T-cell (primary cell): Measurements from ENCODE around the gene TERC. TPM values are rescaled to one million over a fixed set of nuclear protein-coding genes. Genes with fewer than 3 reads are reported as not detected.

Source experiments
- ATAC-seq, 4 experiments: fragments of 200-7000 bp in 3 of 4; fragments of 150-1000 bp in 1 of 4; cut with Tn5 transposase; replicated peaks in 1 of 4; 1 replicate in 3 of 4; 2 replicates in 1 of 4; pipeline ENCODE4 v1.10.0; 2021; ENCODE audit warnings: moderate library complexity in 3 of 4, mild to moderate bottlenecking in 2 of 4, moderate number of reproducible peaks in 1 of 4
- CTCF ChIA-PET, 2 donors: fragments of 300-600 bp; sonication (Branson Sonifier 250); formaldehyde crosslinking; loops; one replicate each; lab custom pipeline; 2022; ENCODE audit warnings: antibody characterized with exemption in 2 of 2; lab: Charles Lee
- POLR2A ChIA-PET, 2 donors: fragments of 300-600 bp; sonication (Branson Sonifier 250); formaldehyde crosslinking; loops; one replicate each; lab custom pipeline; 2022; ENCODE audit warnings: antibody characterized with exemption in 2 of 2; lab: Charles Lee
- DNase-seq, 35 experiments: peaks; one replicate each; pipeline versions ENCODE4 v3.0.0 to v3.0.0-alpha.2; 2013 to 2023
- H3K27ac ChIP-seq: one replicate; pipeline ENCODE4 v1.5.1; 2013; ENCODE audit warnings: low read length
- H3K27me3 ChIP-seq, 2 experiments: replicated peaks in 1 of 2; 1 replicate in 1 of 2; 2 replicates in 1 of 2; pipeline versions ENCODE4 v1.6.1 to v1.7.0; 2013; ENCODE audit warnings: low read length in 1 of 2, mixed read lengths in 1 of 2; ENCODE audit not compliant: control insufficient read depth in 2 of 2, insufficient read depth in 2 of 2; ENCODE audit errors: extremely low read depth in 1 of 2
- H3K36me3 ChIP-seq, 2 donors: 1 replicate in 1 of 2; 2 replicates in 1 of 2; pipeline versions ENCODE4 v1.6.1 to v1.7.0; 2013; ENCODE audit warnings: low read length in 1 of 2; ENCODE audit not compliant: control insufficient read depth in 2 of 2, insufficient read depth in 1 of 2; ENCODE audit errors: extremely low read depth in 1 of 2
- H3K4me1 ChIP-seq, 2 experiments: 1 replicate in 1 of 2; 2 replicates in 1 of 2; pipeline versions ENCODE4 v1.6.1 to v1.7.0; 2013; ENCODE audit warnings: low read length in 2 of 2, mixed read lengths in 1 of 2; ENCODE audit not compliant: insufficient read depth in 2 of 2, control insufficient read depth in 1 of 2; ENCODE audit errors: extremely low read depth in 1 of 2
- H3K4me3 ChIP-seq, 2 donors: 1 replicate in 1 of 2; 2 replicates in 1 of 2; pipeline versions ENCODE4 v1.5.1 to v1.7.0; 2013; ENCODE audit warnings: mild to moderate bottlenecking in 2 of 2, low read length in 1 of 2, moderate library complexity in 1 of 2; ENCODE audit not compliant: control insufficient read depth in 1 of 2; ENCODE audit errors: extremely low read depth in 1 of 2
- H3K9me3 ChIP-seq: 2 replicates; pipeline ENCODE4 v1.7.0; 2013
- H3K27ac Mint-ChIP-seq, 2 donors: one replicate each; pipeline ENCODE4 v1.8.0; 2020 to 2021; ENCODE audit warnings: mild to moderate bottlenecking in 2 of 2, mixed read lengths in 2 of 2
- H3K27me3 Mint-ChIP-seq, 2 donors: one replicate each; pipeline ENCODE4 v1.8.0; 2021 to 2022; ENCODE audit warnings: mixed read lengths in 2 of 2
- H3K36me3 Mint-ChIP-seq: one replicate; pipeline ENCODE4 v1.8.0; 2021; ENCODE audit warnings: mixed read lengths
- H3K4me1 Mint-ChIP-seq, 3 donors: one replicate each; pipeline ENCODE4 v1.8.0; 2020 to 2022; ENCODE audit warnings: mixed read lengths in 3 of 3, mild to moderate bottlenecking in 1 of 3
- H3K4me3 Mint-ChIP-seq, 3 donors: one replicate each; pipeline ENCODE4 v1.8.0; 2020 to 2022; ENCODE audit warnings: mild to moderate bottlenecking in 3 of 3, mixed read lengths in 3 of 3, moderate library complexity in 3 of 3
- H3K9me3 Mint-ChIP-seq, 3 donors: one replicate each; pipeline ENCODE4 v1.8.0; 2020 to 2022; ENCODE audit warnings: mixed read lengths in 3 of 3
- WGBS: methylation state at CpG from one replicate; pipeline ENCODE4 v1.1.5; 2013; ENCODE audit warnings: missing lambda C conversion rate; ENCODE audit not compliant: insufficient coverage; 5-methylcytosine and 5-hydroxymethylcytosine counted together
- total RNA-seq, 35 experiments: library from RNA in 6 of 35; stranded (reverse) in 6 of 35; fragments of 120-200 nt in 1 of 35; gene quantifications; one replicate each; pipeline versions ENCODE4 v1.2.1 to v1.2.4 and lab custom pipeline; 2013 to 2026

Gene TERC
- total RNA-seq, 5 donors from 2014 or later (not counting 1 experiment from before 2014, with no cell fraction given), result 10.3 to 22.4 (median 12.8) TPM

DNA sequence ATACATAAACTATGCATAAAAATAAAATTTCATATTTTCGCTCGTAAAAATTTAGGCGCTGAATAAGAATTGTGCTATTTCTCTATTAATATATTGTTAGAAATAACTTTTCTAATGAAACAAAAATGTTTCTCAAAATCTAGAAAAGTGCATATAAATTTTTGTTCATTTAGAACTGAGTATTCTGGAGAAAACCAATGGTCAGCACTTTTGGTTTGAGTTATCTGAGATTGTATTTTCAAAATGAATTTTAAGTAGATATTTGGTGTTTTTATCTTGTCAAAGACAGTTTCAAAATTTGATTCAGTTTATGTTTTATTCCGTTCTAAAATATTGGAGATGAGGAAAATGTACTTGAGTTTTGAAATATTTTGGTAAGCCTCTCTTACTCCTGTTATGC lies 22.3 kb upstream of the TERC start:
- CTCF ChIA-PET, result no interaction called here
- H3K36me3 Mint-ChIP-seq, result peaks cover 37% of the 10 kb centered on the region
- no peak for ATAC-seq

GRCh38 chr3:169781209-169781855 lies 16.5 kb upstream of the TERC start:
- ChIA-PET POLR2A (interaction anchor here in 1 of 2 donors (0.6 kb wide), 1 partner anchor 124 kb away, joined by 3 read pairs; no protein-coding TSS in a partner anchor), CTCF (no interaction called here)
- DNase-seq (no peak), ATAC-seq (no peak)
- H3K4me1 ChIP-seq, result peaks cover 0 to 1% of the 10 kb centered on the region in 2 experiments
- H3K4me3 ChIP-seq, result no peak overlapping the region
- H3K36me3 ChIP-seq, result peaks cover 5 to 71% of the 10 kb centered on the region in 2 donors
- Mint-ChIP-seq H3K27me3 (no peaks in the 10 kb centered on the region), H3K27ac (no peak overlapping the region), H3K4me1 (peaks cover 45 to 47% (median 45%) of the 10 kb centered on the region in 3 donors), H3K36me3 (peaks cover 52% of the 10 kb centered on the region), H3K4me3 (no peak overlapping the region), H3K9me3 (no peaks in the 10 kb centered on the region)
- WGBS, result 84% methylated on average over 4 of the region's 4 CpGs
- no peaks in the 10 kb centered on the region for H3K27me3 ChIP-seq
- no peak overlapping the region for H3K27ac ChIP-seq
- no peaks in the 10 kb centered on the region for H3K9me3 ChIP-seq

More for the DNA sequence above, 22.3 kb upstream of the TERC start:
- no peak for DNase-seq
- H3K9me3 Mint-ChIP-seq, result no peaks in the 10 kb centered on the region
- POLR2A ChIA-PET, result no interaction called here
- whole genome bisulfite sequencing, result no CpG with 5 or more reads among the region's 4 CpGs
- no peaks in the 10 kb centered on the region for H3K4me1 ChIP-seq
- H3K9me3 ChIP-seq, result no peaks in the 10 kb centered on the region
- no peak overlapping the region for H3K4me3 Mint-ChIP-seq
- H3K27ac Mint-ChIP-seq, result no peak overlapping the region
- no peaks in the 10 kb centered on the region for H3K27me3 Mint-ChIP-seq
- peaks cover 4 to 9% (median 4%) of the 10 kb centered on the region in 3 donors for H3K4me1 Mint-ChIP-seq
- H3K36me3 ChIP-seq, result peaks cover 0 to 39% of the 10 kb centered on the region in 2 donors
- H3K27me3 ChIP-seq, result no peaks in the 10 kb centered on the region
- no peak overlapping the region for H3K4me3 ChIP-seq
- H3K27ac ChIP-seq, result no peak overlapping the region

DNA sequence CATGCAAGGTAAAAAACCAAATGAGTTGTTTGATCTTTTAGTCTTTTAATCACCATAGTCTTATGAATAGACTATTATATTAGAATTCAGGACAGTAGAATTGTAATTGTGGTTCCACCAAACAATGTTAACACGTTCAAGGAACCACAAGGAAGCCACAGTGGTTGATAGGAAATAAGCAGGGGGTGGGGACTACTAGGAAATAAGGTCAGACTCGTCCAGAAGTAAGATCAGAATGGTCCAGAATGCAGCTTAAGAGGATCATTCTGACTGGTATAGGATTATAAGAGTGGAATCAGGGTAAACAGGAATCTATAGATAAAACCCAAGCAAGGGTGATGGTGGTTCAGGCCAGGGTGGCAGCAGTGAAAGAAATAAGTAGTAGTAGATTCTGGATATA lies 15.9 kb upstream of the TERC start:
- peaks cover 49% of the 10 kb centered on the region for H3K36me3 Mint-ChIP-seq
- ChIA-PET CTCF (no interaction called here), POLR2A (no interaction called here)
- Histone ChIP-seq H3K27me3 (no peaks in the 10 kb centered on the region), H3K9me3 (no peaks in the 10 kb centered on the region), H3K27ac (no peak overlapping the region), H3K36me3 (peaks cover 5 to 72% of the 10 kb centered on the region in 2 donors), H3K4me1 (peaks cover 0 to 6% of the 10 kb centered on the region in 2 experiments), H3K4me3 (no peak overlapping the region)
- no peak overlapping the region for H3K4me3 Mint-ChIP-seq
- ATAC-seq, result no peak
- H3K27ac Mint-ChIP-seq, result no peak overlapping the region
- H3K27me3 Mint-ChIP-seq, result no peaks in the 10 kb centered on the region
- peaks cover 51 to 53% (median 51%) of the 10 kb centered on the region in 3 donors for H3K4me1 Mint-ChIP-seq
- no peaks in the 10 kb centered on the region for H3K9me3 Mint-ChIP-seq
- WGBS, result 20% methylated on average over 1 of the region's 2 CpGs
- DNase-seq, result no peak

GRCh38 chr3:169777822-169778221 lies 13.0 kb upstream of the TERC start:
- no peak overlapping the region for H3K27ac ChIP-seq
- ChIA-PET CTCF (interaction anchor here in 1 of 2 donors (0.6 kb wide), 2 partner anchors 54 to 629 kb away, joined by 7 to 8 read pairs; no protein-coding TSS in a partner anchor), POLR2A (interaction anchor here (0.5 kb wide), 2 partner anchors 402 to 588 kb away, joined by 4 to 9 read pairs; no protein-coding TSS in a partner anchor)
- Mint-ChIP-seq H3K9me3 (no peaks in the 10 kb centered on the region), H3K4me3 (no peak overlapping the region), H3K4me1 (peaks cover 68 to 75% (median 74%) of the 10 kb centered on the region in 3 donors), H3K27ac (no peak overlapping the region), H3K27me3 (no peaks in the 10 kb centered on the region), H3K36me3 (peaks cover 46% of the 10 kb centered on the region)
- no peak overlapping the region for H3K4me3 ChIP-seq
- H3K4me1 ChIP-seq, result peaks cover 9 to 18% of the 10 kb centered on the region in 2 experiments
- peaks cover 5 to 66% of the 10 kb centered on the region in 2 donors for H3K36me3 ChIP-seq
- no peaks in the 10 kb centered on the region for H3K9me3 ChIP-seq
- ATAC-seq, result no peak
- WGBS, result 86% methylated on average over 4 of the region's 4 CpGs
- H3K27me3 ChIP-seq, result no peaks in the 10 kb centered on the region
- DNase-seq, result no peak

DNA sequence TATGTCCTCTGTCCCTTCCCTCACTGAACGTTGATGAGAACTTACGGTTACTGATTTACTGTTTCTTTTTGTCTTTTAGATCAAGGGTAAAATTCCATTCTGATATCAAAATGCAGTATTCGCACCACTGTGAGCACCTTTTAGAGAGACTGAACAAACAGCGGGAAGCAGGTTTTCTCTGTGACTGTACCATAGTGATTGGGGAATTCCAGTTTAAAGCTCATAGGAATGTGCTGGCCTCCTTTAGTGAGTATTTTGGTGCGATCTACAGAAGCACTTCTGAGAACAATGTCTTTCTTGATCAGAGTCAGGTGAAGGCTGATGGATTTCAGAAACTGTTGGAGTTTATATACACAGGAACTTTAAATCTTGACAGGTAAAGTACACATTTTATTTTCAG lies 9.3 kb upstream of the TERC start:
- ATAC-seq (no peak), DNase-seq (no peak)
- no peaks in the 10 kb centered on the region for H3K27me3 Mint-ChIP-seq
- POLR2A ChIA-PET, result interaction anchor here (0.5 to 2.5 kb wide), 3 partner anchors 11 to 583 kb away, joined by 4 to 17 read pairs (median 7); partner anchors contain the start of gene SKIL (in 1 of the 2)
- H3K4me3 Mint-ChIP-seq, result peak overlapping the region; percentile 98 to 99 (median 99)
- Histone ChIP-seq H3K27me3 (no peaks in the 10 kb centered on the region), H3K36me3 (peaks cover 0 to 35% of the 10 kb centered on the region in 2 donors), H3K27ac (peak overlapping the region; percentile 97), H3K9me3 (no peaks in the 10 kb centered on the region), H3K4me1 (peaks cover 12 to 22% of the 10 kb centered on the region in 2 experiments), H3K4me3 (peak overlapping the region; percentile 81 to 99)
- H3K36me3 Mint-ChIP-seq, result peaks cover 25% of the 10 kb centered on the region
- WGBS, result no CpG with 5 or more reads among the region's 5 CpGs
- CTCF ChIA-PET, result interaction anchor here (0.5 to 2.4 kb wide), 4 partner anchors 11 to 192 kb away, joined by 4 to 10 read pairs (median 7); partner anchors contain the start of gene SEC62 (in 1 of the 2)
- H3K4me1 Mint-ChIP-seq, result peaks cover 50 to 65% (median 54%) of the 10 kb centered on the region in 3 donors
- no peaks in the 10 kb centered on the region for H3K9me3 Mint-ChIP-seq
- H3K27ac Mint-ChIP-seq, result peak overlapping the region; percentile 98 to 99
